ENCODE data around the gene CEBPE. TPM values are rescaled to one million over a fixed set of nuclear protein-coding genes. Genes with fewer than 3 reads are reported as not detected.
A peak's percentile ranks its signal among the peaks of the same experiment; 100 is the strongest.

The CEBPE gene
- total RNA-seq, 1 experiment from 2014 or later: not detected

DNA sequence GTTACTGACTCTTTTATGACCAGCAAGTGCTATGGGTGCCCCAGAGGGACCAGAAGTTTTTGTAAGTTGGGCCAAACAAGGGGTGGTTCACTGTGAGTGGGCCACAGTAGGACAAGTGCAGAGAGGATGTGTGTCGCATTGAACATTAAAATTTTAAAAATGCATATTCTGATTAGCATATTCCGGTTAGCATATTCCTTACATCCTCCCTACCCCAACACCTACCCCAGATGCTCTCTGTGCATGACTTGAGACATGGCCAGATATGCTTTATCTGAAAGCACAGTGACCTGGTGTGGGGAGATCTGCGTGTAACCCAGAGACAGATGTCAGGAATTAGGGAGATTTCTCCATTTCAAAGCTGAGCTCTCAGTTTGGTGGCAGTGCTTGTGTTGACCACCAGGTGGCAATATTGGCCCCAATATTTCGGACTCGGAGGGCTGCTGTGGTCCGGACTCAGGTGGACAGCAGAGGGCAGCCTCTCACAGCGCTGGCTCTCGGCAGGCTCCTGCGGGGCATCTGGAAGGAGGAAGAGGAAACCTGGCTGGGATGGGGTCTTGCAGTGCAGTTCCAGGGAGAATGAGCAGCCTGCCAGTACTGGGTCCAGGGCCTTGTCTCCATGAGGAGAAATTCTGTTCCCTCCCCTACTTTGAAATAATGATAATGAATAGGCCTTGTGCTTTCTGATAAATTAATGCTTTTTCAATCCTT lies 1.6 kb upstream of the CEBPE start:
- Histone ChIP-seq H3K9ac (ENCODE audit: low read length) (no peak overlapping the region), H3K4me1 (ENCODE audit: control insufficient read depth in 1 of 2, insufficient read depth in 2 of 2, low read length in 2 of 2) (peaks cover 0 to 3% of the 10 kb centered on the region in 2 experiments; a peak in 2 of 4 replicates), H3K36me3 (ENCODE audit: control insufficient read depth in 1 of 2, insufficient read depth in 2 of 2, low read length in 2 of 2) (no peaks in the 10 kb centered on the region), H3K4me3 (replicated peaks in 1 of 2; ENCODE audit: low read depth in 1 of 2, low read length in 2 of 2) (no peak overlapping the region), H3K27ac (ENCODE audit: low read depth, low read length) (no peak overlapping the region), H3K79me2 (ENCODE audit: insufficient read depth, low read length) (no peaks in the 10 kb centered on the region), H4K20me1 (ENCODE audit: insufficient read depth) (no peaks in the 10 kb centered on the region), H2AFZ (ENCODE audit: low read depth, low read length, poor library complexity, severe bottlenecking) (no peak overlapping the region), H3K9me2 (ENCODE audit: insufficient read depth) (no peaks in the 10 kb centered on the region), H3K9me3 (ENCODE audit: control insufficient read depth in 1 of 2, insufficient read depth in 1 of 2, low read depth in 1 of 2, low read length in 2 of 2) (no peaks in the 10 kb centered on the region), H3K4me2 (ENCODE audit: low read length) (no peak overlapping the region), H3K27me3 (ENCODE audit: insufficient read depth, low read length) (no peaks in the 10 kb centered on the region)
- intact Hi-C loops (cut with micrococcal nuclease): loop anchor here (1.0 to 5.0 kb wide), 3 partner anchors 67 to 262 kb away; no protein-coding TSS in a partner anchor
- DNase-seq (ENCODE audit: low read depth, low spot score): peak; percentile 73
- BruUV-seq (replicated peaks): no TSS peak
- no peak for TF ChIP-seq POLR2A (IDR thresholded peaks at IDR 0.05; ENCODE audit: borderline replicate concordance, extremely low read depth, insufficient read depth, insufficient read length)
- TF ChIP-seq RAD21 (IDR thresholded peaks at IDR 0.05; ENCODE audit: low read depth): peak; percentile 99
- no peak for TF ChIP-seq EGR1 (IDR thresholded peaks at IDR 0.05; ENCODE audit: low read depth)
- TF ChIP-seq, protein P1, sequence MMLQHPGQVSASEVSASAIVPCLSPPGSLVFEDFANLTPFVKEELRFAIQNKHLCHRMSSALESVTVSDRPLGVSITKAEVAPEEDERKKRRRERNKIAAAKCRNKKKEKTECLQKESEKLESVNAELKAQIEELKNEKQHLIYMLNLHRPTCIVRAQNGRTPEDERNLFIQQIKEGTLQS (IDR thresholded peaks at IDR 0.05): no peak
- no peak for TF ChIP-seq SRF (IDR thresholded peaks at IDR 0.05; ENCODE audit: low read depth)
- TF ChIP-seq EZH2phosphoT487 (IDR thresholded peaks at IDR 0.05; ENCODE audit: borderline replicate concordance): no peak
- no peak for TF ChIP-seq ZNF274 (IDR thresholded peaks at IDR 0.05; ENCODE audit: low read depth, low read length)
- TF ChIP-seq, protein P2, sequence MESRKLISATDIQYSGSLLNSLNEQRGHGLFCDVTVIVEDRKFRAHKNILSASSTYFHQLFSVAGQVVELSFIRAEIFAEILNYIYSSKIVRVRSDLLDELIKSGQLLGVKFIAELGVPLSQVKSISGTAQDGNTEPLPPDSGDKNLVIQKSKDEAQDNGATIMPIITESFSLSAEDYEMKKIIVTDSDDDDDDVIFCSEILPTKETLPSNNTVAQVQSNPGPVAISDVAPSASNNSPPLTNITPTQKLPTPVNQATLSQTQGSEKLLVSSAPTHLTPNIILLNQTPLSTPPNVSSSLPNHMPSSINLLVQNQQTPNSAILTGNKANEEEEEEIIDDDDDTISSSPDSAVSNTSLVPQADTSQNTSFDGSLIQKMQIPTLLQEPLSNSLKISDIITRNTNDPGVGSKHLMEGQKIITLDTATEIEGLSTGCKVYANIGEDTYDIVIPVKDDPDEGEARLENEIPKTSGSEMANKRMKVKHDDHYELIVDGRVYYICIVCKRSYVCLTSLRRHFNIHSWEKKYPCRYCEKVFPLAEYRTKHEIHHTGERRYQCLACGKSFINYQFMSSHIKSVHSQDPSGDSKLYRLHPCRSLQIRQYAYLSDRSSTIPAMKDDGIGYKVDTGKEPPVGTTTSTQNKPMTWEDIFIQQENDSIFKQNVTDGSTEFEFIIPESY (IDR thresholded peaks at IDR 0.05; ENCODE audit: extremely low read depth, insufficient replicate concordance, low read length): no peak
- TF ChIP-seq MAX (IDR thresholded peaks at IDR 0.05): no peak
- TF ChIP-seq YY1 (IDR thresholded peaks at IDR 0.05; ENCODE audit: extremely low read depth, insufficient replicate concordance, low read depth, low read length): peak; percentile 68
- no peak for TF ChIP-seq SIN3A (IDR thresholded peaks at IDR 0.05; ENCODE audit: low read depth)
- no peak for TF ChIP-seq ELF1 (IDR thresholded peaks at IDR 0.05; ENCODE audit: borderline replicate concordance, low read depth)
- no peak for TF ChIP-seq TCF7L2 (IDR thresholded peaks at IDR 0.05; ENCODE audit: borderline replicate concordance, extremely low read depth, insufficient read depth, insufficient read length)
- TF ChIP-seq, protein P3, sequence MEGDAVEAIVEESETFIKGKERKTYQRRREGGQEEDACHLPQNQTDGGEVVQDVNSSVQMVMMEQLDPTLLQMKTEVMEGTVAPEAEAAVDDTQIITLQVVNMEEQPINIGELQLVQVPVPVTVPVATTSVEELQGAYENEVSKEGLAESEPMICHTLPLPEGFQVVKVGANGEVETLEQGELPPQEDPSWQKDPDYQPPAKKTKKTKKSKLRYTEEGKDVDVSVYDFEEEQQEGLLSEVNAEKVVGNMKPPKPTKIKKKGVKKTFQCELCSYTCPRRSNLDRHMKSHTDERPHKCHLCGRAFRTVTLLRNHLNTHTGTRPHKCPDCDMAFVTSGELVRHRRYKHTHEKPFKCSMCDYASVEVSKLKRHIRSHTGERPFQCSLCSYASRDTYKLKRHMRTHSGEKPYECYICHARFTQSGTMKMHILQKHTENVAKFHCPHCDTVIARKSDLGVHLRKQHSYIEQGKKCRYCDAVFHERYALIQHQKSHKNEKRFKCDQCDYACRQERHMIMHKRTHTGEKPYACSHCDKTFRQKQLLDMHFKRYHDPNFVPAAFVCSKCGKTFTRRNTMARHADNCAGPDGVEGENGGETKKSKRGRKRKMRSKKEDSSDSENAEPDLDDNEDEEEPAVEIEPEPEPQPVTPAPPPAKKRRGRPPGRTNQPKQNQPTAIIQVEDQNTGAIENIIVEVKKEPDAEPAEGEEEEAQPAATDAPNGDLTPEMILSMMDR (IDR thresholded peaks at IDR 0.05 in 2 of 3, conservative IDR thresholded peaks at IDR 0.05 in 1 of 3; ENCODE audit: borderline replicate concordance in 1 of 3, insufficient read depth in 1 of 3, low read depth in 2 of 3, low read length in 2 of 3): peak; percentile 100
- TF ChIP-seq EZH2 (IDR thresholded peaks at IDR 0.05): no peak
- no peak for TF ChIP-seq JUND (IDR thresholded peaks at IDR 0.05)
- no peak for TF ChIP-seq REST (IDR thresholded peaks at IDR 0.05; ENCODE audit: low read depth)
- ATAC-seq: peak; percentile 97
- POLR2A ChIA-PET: interaction anchor here (1.0 to 1.6 kb wide), 4 partner anchors 26 to 69 kb away, joined by 3 to 9 read pairs (median 4); partner anchors contain the start of genes ACIN1, C14orf119 and SLC7A8
- RAD21 ChIA-PET (ENCODE audit: low non-redundant PET in 1 of 2, low total read pairs in 2 of 2, uncharacterized antibody in 2 of 2, unreplicated experiment in 2 of 2): interaction anchor here (0.6 to 2.4 kb wide), 15 partner anchors 26 to 181 kb away, joined by 3 to 24 read pairs (median 4); partner anchors contain the start of genes ACIN1 (in 1 of the 2) and C14orf119 (in 1 of the 2)
- CTCF ChIA-PET: interaction anchor here (0.6 to 4.3 kb wide), 50 partner anchors 8 to 440 kb away, joined by 3 to 162 read pairs (median 4); partner anchors contain the start of genes ACIN1, BCL2L2, C14orf119 and CDH24
